HG03457 (cell line): ENCODE data around the gene FAM222B.
"Not testable (repeated sequence)": the region's sequence is repeated elsewhere in the genome, so short reads cannot be mapped to it uniquely, and the experiment has no call there.

Experiments
- ATAC-seq: cut with Tn5 transposase; IDR thresholded peaks from one replicate; pipeline ENCODE4 v1.9.1; 2021; ENCODE audit warnings: moderate number of reproducible peaks; ENCODE audit not compliant: unreplicated experiment

Gene FAM222B, protein sequence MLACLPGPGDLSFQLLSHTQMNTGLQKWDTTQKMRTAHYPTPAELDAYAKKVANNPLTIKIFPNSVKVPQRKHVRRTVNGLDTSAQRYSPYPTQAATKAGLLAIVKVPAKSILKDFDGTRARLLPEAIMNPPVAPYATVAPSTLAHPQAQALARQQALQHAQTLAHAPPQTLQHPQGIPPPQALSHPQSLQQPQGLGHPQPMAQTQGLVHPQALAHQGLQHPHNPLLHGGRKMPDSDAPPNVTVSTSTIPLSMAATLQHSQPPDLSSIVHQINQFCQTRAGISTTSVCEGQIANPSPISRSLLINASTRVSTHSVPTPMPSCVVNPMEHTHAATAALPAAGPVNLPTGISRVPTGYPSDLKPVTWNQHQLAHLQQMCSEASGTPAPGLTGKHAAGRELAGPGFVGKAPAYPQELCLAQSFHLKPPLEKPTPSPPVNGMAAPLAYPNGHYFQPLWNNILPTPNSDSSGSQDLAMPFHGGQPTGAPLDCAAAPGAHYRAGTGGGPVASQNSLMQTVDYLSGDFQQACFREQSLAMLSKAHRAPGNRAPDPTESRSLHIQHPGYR

DNA sequence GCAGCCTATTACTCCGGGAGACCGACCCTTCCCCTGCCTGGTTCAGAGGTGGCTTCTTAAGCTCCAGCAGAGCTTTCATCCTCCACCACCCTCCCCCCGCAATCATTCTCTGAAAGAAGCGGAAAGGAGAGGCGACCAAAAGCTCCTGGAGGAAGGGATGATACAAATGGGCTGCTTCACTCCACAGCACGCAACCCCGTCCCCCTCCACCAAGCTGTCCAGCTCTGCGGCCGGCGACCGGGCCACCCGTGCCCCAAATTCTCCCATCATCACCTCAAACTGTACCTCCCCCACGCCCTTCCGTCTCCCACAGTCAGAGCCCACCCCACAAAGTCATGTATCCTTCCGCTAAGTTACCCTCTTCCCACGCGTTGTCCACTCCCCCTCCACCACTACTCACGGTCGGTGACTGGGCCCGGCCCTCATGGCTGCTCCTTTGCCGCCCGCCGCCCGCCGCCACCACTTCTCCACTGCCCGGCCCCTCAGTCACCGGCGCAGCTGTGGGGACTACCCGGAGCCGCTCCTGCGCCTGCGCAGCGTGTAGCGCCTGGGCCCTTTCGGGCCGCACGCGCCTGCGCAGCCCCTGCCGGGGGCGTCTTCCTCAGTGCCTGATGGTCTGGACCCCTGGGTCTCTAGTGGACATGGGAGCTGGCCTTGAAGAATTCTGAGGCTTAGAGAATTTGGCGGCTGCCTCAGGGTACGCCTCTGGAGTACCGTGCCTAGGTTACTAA is at the start of gene FAM222B:
FAM222B (minus strand) TSS at position 509 of the 731 bp plus-strand sequence. CDS start 76,123 bp downstream, outside the sequence.
- no peak for ATAC-seq

DNA sequence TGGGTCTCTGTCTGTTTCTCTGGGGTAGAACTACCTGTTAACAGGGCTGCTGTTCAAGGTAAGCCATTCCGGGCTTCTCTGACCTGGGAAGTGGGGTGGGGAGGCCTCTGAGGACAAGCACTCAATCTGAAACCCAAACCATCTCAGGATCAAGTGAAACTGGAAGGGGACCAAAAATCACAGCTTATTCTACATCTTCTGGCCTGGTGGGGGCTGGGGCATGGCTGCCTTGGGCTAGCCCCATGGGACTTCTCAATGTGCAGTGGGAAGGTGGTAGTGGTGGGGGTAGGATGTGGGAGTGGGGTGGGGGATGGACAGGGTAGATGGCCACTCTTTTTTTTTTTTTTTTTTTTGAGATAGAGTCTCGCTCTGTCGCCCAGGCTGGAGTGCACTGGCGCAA is 49.4 kb upstream of the FAM222B start:
- ATAC-seq = no peak

DNA sequence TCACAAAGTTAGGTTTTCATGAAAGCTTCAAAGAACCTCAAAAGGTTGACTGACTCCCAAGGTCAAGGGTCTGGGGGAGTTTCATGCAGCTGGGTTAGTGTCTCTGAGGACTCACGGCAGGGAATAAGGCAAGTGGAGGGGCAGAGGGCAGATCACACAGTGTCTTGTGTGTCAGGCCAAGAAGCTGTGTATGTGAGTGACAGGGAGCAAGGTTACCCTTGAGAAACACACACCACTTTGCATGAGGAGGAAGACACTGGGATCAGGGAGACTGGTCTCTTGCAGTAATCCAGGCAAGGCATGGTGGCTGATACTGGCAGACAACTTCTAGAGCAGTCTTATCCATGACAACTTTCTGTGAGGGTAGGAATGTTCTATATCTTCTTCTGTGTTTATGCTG is 48.6 kb upstream of the FAM222B start:
- ATAC-seq = no peak

DNA sequence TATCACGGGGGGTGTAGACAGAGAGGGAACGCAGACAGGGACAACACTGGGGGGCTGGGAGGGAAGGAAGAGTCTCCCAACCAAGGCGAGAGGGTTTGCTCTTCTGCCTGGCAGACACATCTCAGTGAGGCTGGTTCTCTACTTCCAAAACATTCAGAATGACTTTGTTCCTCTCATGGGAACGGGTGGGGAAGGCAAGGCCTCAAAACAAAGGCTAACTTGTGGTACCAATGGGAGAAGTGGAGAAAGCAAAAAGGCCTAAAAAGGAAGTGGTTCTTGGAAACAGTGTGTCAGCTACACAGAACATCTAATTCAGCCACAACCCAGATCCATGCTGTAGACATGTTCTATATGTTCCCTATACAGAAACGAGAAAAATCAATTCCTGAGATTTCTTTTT is 47.4 kb upstream of the FAM222B start:
- ATAC-seq = no peak

DNA sequence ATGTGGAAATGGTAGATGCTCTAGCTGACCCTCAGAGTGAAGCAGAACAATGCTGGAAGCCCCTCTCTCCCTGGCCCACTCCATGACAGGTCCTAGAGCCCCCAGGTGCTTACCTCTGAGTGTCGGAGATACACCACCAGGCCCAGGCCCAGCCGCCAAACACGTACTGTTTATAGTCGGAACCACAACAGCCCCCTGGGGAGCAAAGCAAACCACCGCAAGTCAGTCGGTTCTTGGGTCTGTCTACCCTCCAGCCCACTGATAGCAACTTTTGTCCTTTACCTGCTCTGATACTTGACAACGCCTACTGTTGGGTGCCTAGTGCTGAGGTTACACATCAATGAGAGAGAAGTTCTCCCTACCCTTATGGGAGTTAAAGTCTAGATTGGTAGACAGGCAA is 46.2 kb upstream of the FAM222B start:
- ATAC-seq = no peak

DNA sequence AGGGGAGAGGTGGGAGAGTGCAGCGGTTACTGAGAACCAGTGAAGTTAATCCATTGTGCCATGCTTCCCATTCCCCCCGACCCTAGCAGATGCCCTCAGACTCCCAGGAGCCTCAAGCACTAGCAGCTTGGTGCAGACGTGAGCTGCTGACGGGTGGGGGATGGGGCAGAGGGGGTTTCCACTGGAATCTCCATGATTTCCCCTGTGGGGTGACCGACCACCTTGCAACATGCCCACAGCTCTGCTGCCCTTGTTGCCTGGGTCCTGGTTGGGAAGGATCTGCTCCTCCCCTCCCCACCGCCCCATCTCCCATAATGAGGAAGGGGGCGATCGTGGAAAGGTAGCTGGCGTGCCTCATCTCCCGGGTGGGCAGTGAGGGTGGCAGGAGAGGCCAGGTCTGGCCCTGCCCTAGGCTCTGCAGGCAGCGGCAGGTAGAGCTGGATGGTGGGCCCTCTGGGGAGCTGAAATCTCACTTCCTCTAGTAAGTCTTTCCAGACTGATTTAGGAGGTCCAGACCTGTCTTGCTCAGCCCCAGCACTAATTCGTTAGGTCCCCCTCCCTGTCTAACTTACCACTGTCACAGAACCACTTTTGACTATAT is 45.4 kb upstream of the FAM222B start:
- ATAC-seq = no peak

DNA sequence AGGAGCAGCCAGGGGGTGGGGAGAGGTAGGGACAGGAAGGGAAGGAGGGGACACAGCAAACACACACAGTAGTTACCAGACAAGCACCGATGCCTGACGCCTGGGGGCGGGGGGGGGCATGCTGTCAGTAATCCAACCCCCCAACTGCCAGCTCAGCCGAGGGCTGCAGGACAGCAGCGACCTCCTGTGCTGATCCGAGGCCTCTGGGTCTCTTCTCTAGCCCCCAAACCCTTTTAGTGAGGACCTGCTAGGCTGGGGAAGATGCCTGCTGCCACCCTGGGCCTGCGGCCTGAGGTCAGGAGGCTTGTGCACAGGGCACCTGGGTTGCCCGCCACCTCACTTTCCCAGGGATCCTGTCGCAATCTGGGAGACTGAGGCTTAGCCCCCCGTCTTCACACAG is 43.4 kb upstream of the FAM222B start:
- no peak for ATAC-seq

DNA sequence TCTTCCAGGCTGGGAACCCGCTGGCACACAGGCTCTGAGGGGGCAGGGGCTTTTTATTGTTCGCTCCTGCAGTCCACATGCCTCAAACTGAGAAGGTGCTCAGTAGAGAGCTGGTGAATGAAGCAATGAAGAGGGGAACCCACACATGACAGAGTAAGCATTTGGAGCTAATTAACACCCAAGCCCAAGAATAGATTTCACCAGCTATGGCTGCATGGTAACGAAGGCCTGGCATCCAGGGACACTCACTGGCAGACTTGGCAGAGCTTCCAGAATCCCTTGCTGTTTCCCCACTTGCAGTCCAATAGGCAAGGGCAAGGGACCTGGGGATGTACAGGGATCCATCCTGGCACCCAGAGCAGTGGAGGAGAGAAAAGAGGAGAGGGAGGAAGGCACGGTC is 42.8 kb upstream of the FAM222B start:
- ATAC-seq = no peak

DNA sequence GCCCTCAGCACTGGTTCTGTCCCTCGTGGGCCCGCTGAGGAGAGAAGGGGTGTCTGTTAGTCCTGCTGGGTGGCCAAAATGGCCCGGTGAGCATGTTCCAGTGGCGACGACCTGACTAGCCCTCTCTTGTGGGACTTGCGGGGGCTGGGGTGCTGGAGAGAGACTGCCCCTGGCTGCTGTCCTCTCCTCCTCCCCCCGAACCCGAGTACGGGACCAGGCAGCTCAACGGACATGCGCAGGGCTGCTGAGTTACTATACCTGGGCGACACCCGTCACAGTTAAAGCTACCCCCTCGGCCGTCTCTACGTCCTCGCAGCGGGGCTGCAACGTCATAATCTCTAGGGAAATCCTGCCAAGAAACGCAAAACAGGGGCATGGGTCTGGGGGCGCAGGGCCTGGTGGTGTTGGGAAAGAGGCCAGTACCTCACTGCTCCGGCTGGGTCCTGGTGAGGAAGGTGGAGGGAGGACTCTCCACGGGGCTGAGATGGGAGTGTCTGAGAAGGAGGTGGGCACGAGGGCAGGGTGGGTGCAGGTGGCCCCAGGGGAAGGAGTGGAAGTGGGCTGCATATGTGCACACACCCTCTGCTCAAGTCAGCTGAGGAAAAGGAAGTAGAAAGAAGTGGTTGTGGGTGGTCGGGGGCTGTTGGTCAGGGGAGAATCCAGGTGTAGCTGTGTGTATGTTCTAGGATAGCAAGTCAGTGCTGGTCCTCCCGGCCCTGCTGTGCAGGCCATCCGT is 41.5 kb upstream of the FAM222B start:
- ATAC-seq = no peak

DNA sequence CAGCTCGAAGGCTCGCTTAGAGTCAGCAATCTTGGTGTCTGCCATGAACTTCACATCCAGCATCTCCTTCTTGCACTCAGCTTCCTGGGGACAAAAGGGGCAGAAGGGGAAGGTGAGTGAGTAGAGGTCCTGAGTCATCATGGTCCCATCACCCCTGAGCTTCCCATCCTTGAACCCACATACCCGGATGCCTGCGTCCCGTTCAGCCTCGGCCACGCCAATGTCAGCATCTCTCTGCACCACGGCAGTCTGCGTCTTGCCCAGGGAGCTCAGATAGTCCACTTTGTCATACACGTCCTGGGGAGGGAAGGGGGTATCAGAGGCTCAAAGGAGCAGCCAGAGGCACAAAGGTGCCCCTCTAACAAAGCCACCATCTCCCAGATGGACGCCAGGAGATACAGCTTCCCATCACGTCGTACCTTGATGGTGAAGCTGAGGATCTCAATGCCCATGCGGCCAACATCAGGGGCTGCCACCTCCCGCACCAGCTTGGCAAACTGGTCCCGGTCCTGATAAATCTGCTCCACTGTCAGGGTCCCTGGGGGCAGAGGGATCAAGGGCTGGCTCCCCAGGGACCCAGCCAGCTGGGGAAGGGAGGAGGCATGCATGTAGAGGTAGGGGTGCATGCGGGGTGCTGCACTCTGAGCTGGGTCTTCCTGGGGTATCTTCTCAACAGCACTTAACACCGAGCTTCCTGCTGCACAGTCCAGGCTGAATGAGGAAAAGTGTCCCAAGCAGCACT is 39.7 kb upstream of the FAM222B start:
- ATAC-seq = no peak

DNA sequence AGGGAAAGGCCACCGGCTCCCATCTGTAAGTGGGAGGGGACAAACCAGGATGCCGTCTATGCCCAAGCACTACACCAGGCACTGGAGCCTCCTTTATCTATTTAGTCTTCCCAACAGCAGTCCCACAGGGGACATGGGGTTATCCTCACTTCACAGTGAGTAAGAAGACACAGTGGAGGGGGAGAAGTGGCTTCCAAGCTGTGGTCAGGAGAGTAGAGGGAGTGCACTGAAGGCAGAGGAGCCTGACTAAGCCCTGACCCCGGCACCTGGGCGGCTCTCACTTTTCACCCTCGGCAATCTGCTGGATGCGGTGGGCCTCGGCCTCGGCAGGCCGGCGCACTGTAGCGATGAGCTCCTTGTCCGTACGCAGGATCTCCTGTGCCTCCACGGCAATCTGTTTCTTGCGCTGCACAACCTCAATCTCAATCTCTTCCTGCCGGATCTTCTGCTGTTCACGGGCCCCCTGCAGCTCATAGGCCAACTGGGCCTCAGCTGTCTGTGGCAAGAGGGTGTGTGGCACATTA is 39.0 kb upstream of the FAM222B start:
- no peak for ATAC-seq

DNA sequence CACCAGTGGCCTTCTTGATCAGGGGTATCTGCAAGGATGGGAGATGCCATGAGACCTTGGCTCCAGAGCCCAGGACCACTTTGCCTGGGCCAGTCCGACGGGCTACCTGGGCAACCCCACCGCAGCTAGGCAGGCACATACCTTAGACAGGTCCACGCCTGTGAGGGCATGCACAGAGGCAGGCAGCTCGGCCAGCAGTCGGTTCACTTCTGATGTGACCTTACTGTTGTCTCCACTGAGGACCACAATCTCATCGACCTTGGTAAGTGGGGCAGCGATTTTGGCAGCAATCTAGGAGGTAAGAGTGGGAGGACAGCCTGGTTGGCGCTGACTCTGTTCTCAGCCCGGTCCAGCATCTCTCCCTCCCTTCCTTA is 38.0 kb upstream of the FAM222B start:
- ATAC-seq = no peak

DNA sequence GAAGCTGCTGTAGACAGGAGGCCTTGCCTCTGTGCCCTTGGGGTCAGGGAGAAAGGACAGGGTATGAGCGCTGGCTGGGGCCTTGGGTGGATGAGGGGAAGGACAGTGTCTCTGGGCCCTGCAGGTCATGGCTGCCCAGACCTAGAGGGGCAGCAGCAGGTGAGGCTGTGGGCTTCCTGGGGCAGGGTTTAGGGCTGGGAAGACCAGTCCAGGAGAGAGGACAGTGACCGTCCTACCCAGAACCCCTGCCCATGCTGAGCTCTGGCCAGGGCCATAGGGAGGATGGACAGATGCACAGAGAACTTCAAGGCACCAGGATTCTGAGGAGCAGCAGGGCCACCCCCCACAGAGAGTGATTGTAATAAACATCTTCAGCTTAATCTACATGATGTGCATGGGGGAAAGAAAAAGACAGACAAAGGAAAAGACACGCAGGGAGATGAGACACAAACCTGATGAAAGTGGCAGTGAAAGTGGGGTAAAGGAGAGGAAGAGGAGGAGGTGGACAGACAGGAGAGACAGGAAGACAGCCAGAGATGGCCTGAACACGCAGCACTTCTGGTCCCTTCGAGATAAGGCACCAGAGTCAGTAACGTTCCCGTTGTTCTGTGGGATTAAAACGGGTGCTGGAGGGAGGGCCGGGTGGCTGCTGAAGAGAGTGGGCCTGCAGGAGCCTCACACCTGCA is 37.4 kb upstream of the FAM222B start:
- ATAC-seq = no peak

DNA sequence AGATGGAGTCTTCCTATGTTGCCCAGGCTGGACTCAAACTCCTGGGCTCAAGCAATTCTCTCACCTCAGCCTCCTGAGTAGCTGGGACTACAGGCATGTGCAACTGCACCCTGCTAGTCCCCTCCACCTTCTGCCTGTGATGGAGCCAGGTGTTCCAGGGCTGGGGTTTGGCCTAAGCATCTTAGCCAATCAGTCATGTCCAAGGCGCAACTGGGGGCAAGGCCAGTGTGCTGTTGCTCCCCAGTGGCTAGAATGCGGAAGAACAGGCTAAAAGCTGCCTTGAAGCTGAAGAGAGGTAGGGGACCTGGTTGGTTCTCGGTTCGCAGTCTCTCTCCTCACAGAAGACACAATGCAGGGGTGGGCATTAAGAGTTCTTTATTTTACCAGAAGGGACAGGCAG is 36.4 kb upstream of the FAM222B start:
- ATAC-seq = no peak

DNA sequence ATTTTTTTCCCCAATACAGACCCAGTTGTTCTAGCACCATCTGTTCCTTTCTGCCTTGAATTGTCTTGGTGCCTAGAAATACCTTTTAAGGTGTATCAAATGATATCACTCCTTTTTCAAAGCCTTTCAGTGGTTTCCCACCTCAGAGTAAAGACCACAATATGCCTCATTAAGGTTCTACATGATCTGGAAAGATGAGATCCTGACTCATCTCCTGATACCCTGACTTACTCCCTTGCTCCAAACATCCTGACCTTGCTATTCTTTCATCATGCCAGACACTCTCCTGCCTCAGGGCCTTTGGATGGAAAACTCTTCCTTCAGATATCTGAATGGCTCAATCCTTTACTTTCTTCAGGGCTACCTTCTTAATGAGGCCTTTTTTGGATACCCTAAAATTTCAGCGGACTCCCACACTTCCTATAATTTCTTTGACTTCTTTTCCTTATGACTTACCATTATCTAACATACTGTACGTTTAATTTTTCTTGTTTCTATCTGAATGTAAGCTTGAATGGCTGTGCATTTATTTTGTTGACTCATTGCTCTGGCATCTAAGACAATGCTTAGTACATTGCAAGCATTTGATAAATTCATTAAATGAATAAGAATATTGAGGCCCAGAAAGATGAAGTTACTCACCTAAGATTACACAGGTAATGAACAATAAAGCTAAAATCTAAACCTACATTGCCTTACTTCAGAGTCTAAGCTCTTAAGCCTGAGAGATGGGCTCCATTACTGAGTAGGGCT is 35.7 kb upstream of the FAM222B start:
- no peak for ATAC-seq

DNA sequence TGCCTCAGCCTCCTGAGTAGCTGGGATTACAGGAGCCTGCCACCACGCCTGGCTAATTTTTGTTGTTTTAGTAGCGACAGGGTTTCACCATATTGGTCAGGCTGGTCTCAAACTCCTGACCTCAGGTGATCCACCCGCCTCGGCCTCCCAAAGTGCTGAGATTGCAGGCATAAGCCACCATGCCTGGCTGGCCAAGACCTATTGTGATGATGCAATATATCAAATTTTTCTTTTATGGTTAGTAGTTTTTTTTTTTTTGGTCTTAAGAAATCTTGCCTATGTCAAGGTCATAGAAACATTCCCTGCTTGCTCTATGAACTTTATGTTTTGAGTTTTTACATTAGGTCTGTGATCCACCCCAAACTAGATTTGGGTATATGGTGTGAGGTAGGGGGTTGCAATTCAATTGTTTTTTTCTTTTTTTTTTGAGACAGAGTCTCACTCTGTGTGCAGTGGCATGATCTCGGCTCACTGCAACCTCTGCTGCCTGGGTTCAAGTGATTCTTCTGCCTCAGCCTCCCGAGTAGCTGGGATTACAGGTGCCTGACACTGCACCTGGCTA is 34.6 kb upstream of the FAM222B start:
- ATAC-seq = not testable (repeated sequence)

DNA sequence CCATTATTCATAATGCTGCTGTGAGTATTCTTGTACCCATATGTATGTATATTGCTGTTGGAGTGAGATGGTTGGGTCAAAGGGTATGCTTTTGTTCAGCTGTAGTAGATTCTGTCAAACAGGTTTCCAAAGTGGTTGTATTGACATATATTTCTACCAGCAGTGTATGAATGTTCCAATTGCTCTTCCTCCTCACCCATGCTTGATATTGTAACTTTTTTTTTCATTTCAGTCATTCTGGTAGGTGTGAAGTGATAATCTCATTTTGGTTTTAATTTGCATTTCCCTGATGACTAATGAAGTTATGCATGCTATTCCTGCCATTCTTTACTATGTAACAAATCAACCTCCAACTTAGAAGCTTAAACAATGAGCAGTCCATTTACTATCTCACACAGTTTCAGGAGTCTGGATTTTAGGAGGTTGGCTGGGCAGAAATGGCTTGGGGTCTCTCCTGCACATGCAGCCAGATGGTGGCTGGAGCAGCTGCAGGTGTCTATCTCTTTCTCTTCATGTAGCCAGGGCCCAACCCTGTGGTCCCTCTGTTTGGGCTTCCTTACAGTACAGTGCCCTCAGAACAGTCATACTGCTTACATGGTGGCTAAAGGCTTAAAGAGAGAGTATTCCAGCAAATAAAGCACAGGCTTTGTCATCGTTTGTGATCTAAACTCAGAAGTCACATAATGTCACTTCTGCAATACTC is 33.4 kb upstream of the FAM222B start:
- ATAC-seq = no peak

DNA sequence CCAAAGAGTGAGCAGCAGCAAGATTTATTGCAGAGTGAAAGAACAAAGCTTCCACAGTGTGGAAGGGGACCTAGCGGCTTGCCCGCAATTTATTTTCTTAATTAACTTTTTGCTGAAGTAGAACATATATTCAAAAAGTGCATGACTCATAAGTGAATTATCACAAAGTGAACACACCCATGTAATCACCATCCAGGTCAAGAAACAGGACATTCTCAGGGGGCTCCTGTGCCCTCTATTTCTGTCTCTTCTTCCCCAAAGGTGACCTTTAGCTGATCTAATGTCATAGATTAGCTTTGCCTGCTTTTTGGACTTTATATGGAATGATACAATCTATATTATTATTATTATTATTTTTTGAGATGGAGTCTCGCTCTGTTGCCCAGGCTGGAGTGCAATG is 32.2 kb upstream of the FAM222B start:
- no peak for ATAC-seq
